ENCODE results near the gene ADIPOQ.

- TF ChIP-seq POLR2A (IDR thresholded peaks at IDR 0.05; ENCODE audit: low read length) (no peak), GATA1 (IDR thresholded peaks at IDR 0.05; ENCODE audit: low read depth, low read length) (no peak)
Observed at GRCh38 chr3:186882150-186882524, 39.6 kb downstream of the ADIPOQ start.

All from erythroblast (primary cell).